HG03460 (cell line): ENCODE measurements around the gene SMCO1.
"Not testable (repeated sequence)": the region's sequence is repeated elsewhere in the genome, so short reads cannot be mapped to it uniquely, and the experiment has no call there.

Experiments
- ATAC-seq: cut with Tn5 transposase; IDR thresholded peaks from one replicate; pipeline ENCODE4 v1.9.1; 2021; ENCODE audit not compliant: unreplicated experiment

Gene SMCO1

DNA sequence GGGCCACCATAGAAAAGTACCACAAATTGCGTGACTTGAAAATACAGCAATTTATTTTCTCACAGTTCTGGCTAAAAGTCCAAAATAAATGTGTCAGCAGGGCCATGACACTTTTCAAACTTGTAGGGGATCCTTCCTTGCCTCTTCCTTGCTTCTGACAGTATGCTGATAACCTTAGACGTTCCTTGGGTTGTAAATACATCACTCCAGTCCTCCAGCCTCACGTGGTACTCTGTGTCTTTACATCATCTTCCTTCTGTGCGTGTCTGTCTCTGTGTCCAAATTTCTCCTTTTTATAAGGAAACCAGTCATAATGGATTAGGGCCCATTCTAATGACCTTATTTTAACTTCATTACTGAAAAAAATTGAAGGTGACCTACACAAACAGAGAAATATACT, 19.0 kb downstream of the SMCO1 start:
- ATAC-seq: no peak

DNA sequence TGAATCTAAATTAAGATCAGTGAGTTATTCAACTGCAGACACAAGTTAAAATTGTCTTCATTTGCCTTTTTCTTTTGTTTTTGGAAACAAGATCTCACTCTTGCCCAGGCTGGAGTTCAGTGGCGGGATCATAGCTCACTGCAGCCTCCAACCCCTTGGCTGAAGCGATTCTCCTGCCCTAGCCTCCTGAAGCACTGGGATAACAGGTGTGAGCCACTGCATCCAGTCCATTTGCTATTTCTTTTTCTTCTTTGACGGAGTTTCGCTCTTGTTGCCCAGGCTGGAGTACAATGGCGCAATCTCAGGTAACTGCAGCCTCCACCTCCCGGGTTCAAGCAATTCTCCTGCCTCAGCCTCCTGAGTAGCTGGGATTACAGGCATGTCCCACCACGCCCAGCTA, 21.9 kb downstream of the SMCO1 start:
- ATAC-seq: no peak

DNA sequence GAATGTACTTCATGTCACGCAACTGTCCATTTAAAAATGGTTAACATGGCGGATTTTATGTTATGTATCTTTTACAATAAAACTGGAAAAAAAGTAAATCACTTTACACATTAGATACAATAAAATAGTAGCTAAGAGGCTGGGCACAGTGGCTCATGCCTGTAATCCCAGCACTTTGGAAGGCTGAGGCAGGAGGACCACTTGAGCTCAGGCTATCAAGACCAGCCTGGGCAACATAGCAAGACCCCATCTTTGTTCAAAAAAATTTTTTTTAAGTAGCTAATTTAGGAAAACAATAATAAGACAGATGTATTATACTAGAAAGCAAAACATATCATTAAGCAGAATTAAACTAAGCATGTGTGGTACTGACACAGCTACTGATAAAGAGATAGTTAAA, 23.1 kb downstream of the SMCO1 start:
- ATAC-seq: no peak

DNA sequence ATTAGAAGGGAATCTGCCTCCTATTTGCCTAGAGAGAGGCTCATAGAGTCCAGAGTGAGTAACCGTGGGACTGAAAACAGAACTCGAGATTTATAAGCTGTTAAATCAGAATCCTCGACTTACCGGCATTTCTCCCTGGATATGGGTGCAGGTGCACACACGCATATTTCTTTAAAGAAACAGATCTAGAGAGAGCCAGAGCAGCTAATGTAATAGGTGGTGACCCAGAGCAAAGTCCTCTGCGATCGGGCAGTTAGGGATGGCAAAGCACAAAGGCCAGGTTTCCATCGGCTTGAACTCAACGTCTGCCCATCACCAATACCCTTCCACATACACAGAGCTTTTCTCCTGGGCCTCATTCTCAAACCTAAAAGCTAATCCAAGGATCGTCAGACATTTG, 25.4 kb downstream of the SMCO1 start:
- no peak for ATAC-seq

DNA sequence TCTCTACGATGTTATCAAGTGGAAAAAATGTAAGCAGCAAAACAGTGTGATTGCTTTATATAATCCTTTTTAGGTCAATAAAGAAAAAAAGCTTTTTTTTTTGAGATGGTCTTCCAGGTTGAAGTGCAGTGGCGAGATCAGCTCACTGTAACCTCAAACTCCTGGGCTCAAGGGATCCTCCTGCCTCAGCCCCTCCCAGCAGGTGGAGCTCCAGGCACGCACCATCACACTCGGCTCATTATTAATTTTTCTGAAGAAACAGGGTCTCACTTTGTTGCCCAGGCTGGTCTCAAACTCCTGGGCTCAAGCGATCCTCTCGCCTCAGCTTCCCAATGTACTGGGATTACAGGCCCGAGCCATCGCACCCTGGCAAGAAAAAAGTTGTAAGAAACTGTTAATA, 28.9 kb downstream of the SMCO1 start:
- ATAC-seq: no peak

DNA sequence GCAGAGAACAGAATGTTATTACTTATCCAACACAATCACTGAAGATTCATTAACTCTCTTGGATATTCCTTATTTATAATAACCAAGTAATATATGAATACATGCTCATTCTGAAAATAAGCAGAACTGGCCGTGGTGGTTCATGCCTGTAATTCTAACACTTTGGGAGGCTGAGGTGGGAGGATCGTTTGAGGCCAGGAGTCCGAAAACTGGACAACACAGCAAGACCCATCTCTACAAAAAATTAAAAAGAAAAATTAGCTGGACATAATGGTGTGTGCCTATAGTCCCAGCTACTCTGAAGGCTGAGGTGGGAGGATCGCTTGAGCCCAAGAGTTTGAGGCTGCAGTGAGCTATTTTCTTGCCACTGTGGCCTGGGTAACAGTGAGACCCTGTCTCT, 37.5 kb downstream of the SMCO1 start:
- no peak for ATAC-seq

DNA sequence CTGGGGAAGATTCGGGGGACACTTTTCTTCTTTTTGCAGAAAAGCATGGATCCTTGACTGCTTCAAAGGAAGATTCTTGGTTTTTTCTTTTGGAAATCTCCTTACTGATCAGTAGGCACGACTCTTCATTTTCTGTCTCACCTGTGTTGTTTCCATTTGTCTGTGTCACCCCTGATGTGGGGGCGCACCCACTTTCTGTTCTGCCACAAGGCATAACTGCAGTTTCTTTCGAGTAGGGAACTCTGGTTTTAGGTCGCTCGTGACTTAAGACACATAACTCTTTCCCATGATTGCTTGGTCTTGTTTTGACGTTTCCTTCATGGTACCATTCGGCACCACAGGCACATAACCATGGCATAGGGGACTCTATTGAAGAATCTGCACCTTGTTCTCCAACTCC, 42.9 kb downstream of the SMCO1 start:
- ATAC-seq: no peak

DNA sequence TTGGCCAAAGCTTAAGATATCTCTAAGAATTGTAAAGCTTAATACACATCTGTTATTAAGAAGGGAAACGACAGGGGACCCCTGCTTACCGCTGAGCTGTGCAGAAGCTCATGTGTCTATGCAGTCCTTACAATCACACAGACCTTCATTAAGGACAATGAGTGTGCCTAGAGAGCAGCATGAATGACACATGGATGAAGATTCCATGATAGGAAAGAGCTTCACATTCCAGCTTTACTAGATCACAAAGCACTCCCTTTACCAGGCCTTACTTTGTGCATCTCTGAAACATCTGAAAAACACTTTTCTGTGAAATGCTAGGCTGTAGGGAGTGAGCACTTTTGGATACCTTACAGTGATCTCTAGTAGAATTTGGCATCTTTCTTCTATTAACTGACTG, 43.6 kb downstream of the SMCO1 start:
- ATAC-seq: no peak

DNA sequence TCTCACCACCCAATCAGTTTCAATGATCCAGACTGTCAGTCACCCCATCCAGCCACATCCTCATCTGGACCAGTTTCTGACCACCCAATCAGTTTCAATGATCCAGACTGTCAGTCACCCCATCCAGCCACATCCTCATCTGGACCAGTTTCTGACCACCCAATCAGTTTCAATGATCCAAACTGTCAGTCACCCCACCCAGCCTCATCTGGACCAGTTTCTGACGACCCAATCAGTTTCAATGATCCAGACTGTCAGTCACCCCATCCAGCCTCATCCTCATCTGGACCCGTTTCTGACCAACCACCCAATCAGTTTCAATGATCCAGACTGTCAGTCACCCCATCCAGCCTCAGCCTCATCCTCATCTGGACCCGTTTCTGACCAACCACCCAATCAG, 45.0 kb downstream of the SMCO1 start:
- not testable (repeated sequence) for ATAC-seq

DNA sequence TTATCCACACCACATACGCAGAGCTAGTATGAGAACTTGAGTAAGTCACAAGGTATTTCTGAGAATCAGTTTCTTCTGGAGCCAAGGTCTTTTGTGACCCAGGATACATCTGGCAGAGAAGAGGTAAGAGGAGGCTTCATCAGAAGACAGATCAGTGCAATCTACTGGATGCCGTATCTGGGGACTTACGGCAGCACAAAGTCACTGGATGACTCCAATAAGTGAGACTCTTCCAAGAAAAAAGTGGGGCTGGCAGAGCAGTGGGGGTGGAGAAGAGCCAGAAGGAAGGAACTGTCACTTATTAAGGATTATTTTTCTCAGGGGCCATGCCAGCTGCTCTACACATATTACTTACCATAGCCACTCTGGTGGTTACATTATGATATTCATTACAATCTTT, 51.3 kb downstream of the SMCO1 start:
- no peak for ATAC-seq

DNA sequence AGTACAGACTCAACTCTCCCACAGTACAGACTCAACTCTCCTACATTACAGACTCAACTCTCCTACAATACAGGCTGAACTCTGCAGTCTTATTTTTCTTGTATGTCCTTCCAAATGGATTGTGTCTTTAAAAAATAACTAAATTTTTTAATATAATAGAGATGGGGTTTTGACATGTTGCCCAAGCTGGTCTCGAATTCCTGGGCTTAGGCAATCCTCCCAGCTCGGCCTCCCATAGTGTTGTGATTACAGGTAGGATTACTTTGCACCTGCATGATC, 51.7 kb downstream of the SMCO1 start:
- no peak for ATAC-seq

DNA sequence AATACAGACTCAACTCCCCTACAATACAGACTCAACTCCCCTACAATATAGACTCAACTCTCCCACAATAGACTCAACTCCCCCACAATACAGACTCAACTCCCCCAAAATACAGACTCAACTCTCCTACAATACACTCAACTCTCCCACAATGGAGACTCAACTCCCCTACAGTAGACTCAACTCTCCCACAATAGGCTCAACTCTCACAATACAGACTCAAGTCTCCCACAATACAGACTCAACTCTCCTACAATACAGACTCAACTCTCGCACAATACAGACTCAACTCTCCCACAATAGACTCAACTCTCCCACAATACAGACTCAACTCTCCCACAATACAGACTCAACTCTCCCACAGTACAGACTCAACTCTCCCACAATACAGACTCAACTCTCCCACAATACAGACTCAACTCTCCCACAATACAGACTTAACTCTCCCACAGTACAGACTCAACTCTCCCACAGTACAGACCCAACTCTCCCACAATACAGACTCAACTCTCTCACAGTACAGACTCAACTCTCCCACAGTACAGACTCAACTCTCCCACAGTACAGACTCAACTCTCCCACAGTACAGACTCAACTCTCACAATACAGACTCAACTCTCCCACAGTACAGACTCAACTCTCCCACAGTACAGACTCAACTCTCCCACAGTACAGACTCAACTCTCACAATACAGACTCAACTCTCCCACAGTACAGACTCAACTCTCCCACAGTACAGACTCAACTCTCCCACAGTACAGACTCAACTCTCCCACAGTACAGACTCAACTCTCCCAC, 52.3 kb downstream of the SMCO1 start:
- not testable (repeated sequence) for ATAC-seq

DNA sequence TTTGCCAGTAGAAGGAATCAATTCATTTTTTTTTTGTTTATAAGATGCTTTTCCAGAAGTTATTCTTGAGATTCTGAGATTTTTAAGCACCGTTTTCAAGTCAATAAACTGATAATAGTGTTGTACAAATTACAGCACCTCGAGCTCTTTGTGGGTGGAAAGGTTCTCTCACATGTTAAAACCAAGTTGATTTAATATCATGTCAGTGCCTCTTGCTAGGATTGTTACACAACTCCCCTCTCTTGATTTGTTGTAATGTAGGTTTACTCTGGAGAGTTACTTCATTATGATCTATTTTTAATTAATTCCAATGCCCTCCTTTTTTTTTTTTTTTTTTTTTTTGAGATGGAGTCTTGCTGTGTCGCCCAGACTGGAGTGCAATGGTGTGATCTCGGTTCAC, 57.1 kb downstream of the SMCO1 start:
- no peak for ATAC-seq

DNA sequence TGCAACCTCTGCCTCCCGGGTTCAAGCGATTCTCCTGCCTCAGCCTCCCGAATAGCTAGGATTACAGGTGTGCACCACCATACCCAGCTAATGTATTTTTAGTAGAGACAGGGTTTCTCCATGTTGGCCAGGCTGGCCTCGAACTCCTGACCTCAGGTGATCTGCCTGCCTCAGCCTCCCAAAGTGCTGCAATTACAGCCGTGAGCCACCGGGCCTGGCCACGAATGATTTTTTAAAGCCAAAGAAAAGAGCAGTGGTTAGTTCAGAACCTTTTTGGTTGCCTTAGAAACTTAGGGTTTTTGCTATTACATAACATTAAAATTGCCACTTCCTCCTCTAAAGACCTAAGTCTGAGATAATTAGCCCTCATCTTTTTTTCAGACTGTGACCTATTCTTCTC, 57.7 kb downstream of the SMCO1 start:
- ATAC-seq: not testable (repeated sequence)
